Measurements from ENCODE around the gene EMCN. TPM values are rescaled to one million over a fixed set of nuclear protein-coding genes. Genes with fewer than 3 reads are reported as not detected.

The EMCN gene
- total and polyA plus RNA-seq, 9 of the 15 experiments (the other 6 are each of a cell fraction or from before 2014, with no cell fraction given) = not detected

GRCh38 chr4:100360211-100360610 is 157.6 kb downstream of the EMCN start (continued):
- TF ChIP-seq CHD7 (IDR thresholded peaks at IDR 0.05; ENCODE audit: low read depth, low read length) (no peak), ZKSCAN3 (CRISPR knock-in tag; IDR thresholded peaks at IDR 0.05) (no peak), MNT (conservative IDR thresholded peaks at IDR 0.05) (no peak), DACH1 (IDR thresholded peaks at IDR 0.05; ENCODE audit: partially characterized antibody) (no peak), CXXC5 (CRISPR knock-in tag; IDR thresholded peaks at IDR 0.05) (no peak), ZNF280B (CRISPR knock-in tag; IDR thresholded peaks at IDR 0.05) (no peak), MYC (IDR thresholded peaks at IDR 0.05; ENCODE audit: low read depth, low read length) (no peak), MYC (CRISPR knock-in tag; IDR thresholded peaks at IDR 0.05; ENCODE audit: borderline replicate concordance, low read depth) (no peak), BRCA1 (IDR thresholded peaks at IDR 0.05) (no peak), BRCA1 (CRISPR knock-in tag; IDR thresholded peaks at IDR 0.05) (no peak)

All from K562 (cell line).